Urothelium cell line (cell line): Measurements from ENCODE around the gene AK1.

Experiments used
- DNase-seq: peaks from one replicate; pipeline ENCODE4 v3.0.0; 2011; ENCODE audit warnings: low spot score, mixed read lengths
- FAIRE-seq: peaks from 2 replicates; lab custom pipeline; 2011; peaks lifted over from hg19 to GRCh38; lab: Jason Lieb, UNC

The AK1 gene

DNA sequence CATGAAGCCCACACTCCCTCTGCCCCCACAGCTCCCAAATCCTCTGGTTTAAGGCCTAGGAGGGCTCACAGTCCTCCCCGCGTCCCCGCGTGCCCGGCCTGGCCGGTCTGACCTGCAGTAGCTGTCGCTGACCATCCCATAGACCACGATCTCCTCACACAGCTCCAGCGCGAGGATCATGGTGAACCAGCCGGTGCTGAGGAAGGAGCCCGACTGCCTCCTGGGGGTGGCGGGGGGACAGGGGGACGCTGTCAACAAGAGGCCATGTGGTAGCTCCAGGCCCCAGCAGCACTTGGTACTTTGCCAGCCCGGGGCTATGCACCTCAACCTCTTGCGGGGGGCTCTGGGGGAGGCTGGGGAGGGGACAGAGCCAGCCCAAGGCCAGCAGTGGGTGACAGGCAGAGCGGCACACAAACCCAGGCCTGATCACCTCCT, 32.4 kb upstream of the AK1 start:
- no peak for FAIRE-seq
- no peak for DNase-seq

DNA sequence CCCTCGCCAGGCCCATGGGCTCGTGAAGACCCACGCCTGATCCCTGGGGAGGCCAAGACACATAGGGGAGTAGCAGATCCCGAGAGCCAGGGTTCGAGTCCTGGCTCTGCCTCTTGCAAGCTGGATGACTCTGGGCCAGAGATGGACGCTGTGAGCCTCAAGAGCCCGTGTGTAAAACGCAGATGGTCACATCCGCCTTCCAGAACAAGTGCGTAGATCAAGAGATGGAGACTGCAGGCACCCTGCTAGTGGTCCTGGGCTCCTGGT, 31.1 kb upstream of the AK1 start:
- DNase-seq = no peak
- FAIRE-seq = no peak

DNA sequence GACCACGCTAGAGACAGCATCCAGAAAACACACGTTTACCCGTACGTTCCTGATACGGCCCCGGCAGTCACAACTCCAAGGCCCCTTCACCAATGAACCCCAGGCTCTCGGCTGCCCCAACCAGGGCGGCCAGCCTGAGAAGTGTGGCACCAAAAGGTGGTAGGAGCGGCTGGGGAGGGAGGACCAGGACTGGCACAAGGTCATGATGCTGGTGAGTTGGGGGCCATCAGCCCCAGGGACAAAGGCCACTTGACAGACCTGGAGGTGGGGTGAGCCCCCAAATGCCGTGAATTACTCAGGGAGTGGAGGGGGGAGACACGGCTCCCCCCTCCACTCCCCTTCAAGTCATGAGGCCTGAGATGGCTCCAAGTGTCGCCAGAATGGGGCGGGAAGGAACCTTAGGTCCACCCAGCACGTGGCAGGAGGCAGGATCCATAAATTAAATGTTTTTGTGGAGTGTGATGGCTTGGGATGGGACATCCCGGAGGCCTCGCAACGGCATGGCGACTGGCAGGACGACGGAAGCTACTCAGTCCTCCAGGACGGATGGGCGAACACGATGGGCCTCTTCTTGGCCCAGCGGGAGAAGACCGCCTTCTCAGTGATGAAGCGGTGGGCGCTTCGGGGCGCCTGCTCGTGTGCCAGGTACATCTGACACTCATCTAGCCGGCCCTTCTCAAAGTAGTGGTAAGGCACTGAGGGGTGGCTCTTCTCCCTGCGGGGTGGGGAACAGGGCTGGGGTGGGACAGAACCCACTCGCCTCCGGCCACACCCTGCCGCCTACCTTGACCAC, 30.6 kb upstream of the AK1 start:
- no peak for FAIRE-seq

DNA sequence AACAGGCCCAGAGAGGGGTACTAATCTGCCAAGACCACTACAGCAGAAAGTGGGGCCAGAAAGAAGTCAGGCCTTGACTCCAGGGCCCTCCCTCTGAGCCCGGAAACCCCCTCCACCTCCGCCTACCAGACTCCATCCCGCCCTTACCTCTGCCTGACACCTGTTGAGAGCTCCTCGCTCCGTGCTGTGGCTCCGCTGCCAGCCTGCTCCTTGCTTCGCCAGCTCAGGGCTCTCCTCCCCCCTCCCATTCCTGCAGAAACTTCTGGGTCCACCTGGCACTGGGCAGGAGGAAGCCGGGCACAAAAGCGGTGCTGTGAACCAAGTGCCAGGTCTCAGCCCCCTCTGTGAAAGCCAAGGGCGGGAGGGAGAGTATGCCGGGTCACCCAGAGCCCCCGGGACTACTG, 28.3 kb upstream of the AK1 start:
- FAIRE-seq (no peak), DNase-seq (no peak)

More for the DNA sequence above, 30.6 kb upstream of the AK1 start:
- no peak for DNase-seq

DNA sequence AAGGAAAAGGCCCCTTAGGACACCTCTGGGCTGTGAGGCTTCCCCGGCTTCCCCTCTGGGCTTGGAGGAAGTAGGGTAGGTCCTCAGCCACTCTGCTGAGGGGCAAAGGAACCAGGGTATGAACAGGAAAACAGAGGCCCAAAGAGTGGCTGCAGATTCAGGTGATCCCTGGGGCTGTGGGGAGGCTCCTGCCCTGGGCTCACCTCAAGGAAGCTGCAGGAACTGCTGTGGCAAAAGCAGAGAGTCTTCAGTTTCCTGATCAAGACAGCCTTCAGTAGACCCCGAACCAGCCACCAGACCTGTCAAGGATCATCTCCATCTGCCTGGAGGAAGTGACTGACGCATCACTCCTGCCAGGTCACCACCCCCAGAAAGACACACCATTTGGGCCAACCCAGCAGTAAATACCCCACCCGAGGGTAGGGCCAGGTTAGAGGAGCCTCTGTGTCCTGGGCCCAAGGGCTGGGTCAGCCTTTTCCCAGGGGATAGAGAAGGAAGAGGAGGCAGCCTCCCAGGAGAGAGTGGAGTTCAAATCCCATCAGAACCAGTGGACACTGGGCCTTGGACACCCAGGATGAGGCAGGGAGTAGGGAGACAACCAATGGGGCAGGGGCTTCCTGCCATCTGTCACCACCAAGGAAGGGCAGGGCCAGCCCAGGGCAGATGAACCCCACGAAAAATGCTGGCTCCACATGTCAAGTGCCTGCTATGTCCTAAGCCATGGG, 27.7 kb upstream of the AK1 start:
- DNase-seq (no peak), FAIRE-seq (no peak)

DNA sequence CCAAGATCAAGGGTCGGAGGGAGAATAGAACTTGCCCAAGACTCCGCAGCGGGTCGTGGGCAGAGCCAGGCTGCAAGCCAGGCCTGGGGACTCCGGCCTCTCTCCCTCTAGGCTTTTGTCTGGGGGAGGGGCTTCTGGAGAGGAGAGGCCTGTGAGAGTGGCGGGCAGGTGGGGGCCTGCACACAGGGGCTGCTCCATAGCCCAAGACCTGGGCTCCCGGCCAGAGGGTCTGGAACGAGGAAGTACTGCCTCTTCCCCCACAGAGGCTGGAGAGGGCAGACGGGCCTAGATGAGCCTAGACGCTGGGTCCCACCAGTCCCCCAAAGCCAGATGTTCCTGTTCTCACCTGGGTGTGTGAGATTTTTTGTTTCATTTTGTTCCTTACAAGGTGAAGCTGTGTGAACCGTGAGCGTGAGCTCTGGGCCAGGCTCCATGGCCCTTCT, 27.1 kb upstream of the AK1 start:
- FAIRE-seq = no peak

DNA sequence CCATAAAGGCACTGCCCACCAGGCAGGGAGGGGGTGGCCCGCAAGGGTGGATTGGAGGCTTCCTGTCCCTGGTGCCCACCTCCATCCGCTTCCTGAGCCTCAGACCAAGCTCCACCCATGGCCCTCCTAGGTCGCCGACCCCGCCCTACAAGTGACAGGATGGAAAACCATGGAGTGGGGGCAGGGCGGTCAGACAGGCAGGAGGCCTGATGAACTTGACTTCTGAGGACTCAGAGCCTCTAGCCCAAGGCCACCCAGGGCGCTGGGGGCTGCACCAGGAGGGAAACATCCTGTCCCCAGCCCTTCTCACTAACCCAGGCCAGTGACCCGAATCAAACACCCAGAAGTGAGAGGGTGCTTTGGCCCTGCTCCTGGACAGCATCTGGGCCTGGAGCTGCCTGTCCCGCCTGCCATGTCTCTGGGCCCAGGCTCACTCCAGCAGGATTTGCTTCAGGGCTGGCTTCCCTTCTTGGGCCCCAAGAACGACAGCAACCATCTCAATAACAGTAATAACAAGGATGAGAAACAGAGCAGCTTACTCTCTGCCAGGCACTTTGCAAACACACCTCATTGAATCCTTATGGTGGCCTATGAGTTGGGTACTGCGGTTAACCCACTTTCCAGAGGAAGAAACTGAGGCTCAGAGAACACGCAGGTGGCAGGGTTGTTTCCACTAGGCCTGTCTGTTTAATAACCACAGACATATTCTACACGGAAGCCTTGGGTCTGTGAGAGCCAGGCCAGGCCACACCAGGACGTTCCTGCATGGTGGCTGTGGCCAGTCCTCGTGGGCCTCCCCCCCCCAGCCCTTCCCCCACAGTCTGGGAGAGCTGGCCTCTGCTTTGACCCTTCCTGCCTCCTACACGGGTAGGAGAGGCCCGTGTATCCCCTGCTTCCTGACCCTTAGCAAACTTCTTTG, 26.3 kb upstream of the AK1 start:
- FAIRE-seq = no peak

More for the DNA sequence above, 27.1 kb upstream of the AK1 start:
- no peak for DNase-seq

DNA sequence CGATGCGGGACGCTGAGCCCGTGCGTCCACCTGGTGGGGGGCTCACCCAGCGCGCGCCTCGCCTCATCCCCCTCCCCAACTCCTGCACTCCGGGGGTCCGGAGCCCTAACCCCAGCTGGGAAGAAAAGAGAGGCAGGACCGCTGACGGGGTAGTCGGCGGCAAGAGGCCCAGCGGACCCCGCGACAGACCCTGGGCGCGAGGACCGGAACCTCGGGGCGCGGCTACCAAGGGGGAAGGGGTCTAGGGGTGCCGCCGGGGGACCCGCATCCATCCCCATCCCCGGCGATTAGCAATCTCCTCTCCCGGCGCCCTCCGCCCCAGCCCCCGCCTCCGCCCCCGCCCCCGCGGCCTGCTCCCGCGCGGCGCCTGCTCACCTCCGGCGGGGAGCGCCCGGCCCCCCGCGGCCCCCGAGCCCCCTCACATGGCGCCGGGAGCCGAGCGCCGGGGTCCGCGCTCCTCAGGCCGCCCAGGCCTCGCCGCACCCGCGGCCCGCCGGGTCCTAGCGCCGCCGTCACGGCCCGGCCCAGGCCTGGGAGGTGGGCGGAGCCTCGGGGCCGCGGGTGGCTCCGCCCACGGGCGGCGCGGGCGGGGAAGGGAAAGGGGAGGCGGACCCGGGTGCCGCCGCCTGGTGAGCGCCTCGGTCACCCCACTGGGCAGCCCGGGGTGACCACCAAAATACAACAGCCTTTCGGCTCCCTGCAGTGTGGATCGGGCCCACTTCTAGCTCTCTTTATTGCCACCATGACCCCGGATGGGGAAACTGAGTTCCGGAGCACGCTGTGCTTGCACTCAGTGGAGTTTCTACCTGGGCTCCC, 21.9 kb upstream of the AK1 start, which contains the start of gene ST6GALNAC6:
ST6GALNAC6 (minus strand) TSS at position 476 of the 816 bp plus-strand sequence. CDS start 1,622 bp downstream, outside the sequence.
- DNase-seq (peak; percentile 94), FAIRE-seq (no peak)

More for the DNA sequence above, 26.3 kb upstream of the AK1 start:
- DNase-seq = no peak

DNA sequence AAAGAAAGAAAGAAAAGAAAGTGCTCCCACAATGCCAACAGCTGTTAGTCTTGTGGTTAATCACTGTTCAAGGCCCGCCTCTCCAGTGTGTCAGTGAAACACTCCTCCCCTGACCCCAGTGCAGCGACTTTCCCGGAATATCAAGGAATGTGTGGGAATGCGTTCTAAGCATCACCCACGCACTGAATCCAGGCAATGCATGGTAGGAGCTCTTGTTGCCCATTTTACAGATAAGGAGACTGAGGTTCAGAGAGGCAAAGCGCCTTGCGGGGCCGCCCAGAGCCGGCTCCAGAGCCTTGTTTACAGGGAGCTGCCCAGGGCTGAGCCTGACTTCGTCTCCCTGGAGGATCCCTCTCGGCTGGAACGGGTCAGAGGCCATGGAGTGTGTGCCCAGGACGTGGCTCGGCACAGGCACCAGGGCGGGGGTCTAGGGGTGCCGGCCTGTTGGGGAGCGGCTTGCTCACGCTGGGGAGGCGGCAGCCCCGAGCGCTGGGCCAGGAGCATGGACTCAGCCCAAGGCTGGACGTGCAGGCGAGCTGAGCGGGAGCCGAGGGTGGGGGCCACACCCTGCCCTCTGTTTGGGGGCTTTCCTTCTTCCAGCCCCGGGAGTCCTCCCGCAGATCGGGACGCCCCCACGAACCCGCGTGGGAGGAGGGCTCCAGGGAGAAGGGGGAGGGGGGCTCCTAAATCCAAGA, 21.1 kb upstream of the AK1 start:
- DNase-seq (peak; percentile 46), FAIRE-seq (no peak)

DNA sequence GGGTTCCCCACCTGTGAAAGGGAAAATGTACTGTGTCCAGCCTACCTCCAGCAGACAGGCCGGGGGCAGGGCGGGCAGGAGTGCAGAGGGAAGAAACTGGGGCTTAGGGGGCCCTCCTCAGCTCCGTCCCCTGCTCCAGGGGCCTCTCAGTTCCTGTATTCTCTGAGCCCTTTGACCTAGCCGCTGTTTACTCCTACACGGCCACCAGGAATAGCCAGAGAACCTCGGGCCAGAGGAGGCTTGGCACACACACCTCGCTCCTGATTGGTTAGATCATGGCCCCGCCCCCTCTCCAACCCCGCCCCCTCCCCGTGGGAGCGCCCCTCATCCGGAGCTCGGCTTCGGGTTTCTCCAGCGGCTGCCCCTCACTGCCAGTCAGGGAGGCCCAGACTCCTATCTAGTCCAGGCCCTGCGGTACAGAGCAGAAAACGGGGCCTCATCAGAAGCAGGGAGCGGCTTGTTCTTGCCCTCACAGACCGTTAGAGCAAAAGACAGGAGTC, 19.8 kb upstream of the AK1 start:
- no peak for FAIRE-seq
- DNase-seq = peak; percentile 41

DNA sequence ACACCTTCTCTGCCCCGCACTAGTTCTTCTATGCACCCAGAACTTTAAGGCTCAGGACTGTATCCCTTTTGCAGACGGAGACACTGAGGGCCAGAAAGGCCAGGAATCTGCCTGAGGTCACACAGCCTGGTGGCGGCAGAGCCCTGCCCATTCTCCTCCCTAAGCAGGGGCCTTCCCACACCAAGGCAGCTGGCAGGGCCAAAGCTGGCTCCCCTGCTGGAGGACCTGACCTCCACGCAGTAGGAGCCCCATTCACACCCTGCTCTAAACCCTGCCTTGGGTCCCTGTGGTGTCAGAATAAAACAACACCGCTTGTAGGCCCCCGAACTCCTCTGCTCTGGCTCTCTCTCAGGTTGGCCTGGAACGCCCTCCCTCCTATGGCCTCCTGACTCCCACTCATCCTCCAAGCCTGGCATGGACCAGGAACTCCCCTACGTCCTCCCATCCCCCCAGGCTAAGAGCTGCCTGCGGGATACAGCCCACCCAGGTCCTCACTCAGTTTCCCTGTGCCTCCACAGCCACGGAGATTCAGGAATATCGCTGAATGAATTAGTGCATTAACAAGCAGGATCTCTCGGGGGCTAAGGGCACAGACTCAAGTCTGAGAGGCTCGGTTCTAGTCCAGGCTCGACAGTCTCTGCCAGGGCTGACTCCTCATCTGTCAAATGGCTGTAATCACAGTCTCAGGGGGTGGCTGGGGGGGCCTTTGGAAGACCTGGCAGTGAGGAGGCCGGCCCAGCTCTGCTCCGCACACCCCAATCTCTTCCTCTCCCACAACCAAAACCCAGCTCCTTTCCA, 19.1 kb upstream of the AK1 start:
- no peak for FAIRE-seq
- no peak for DNase-seq

DNA sequence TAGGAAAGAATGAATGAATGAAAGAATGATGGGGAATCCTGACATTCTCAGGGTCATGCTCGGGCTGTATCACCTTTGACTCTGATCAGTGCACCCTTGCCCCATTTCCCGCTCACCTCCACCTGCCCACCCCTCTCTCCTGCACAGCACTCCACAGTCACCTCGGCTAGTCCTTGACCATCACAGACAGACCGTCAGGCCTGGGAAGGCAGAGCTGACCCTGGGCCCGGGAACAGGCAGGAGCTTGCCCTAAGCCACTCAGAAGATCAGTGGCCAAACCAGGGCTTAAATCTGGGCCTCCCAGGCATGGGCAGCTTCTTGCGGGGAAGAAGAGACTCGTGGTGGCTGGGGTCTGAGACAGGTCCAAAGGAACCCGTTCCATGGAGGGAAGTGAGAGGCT, 18.3 kb upstream of the AK1 start:
- DNase-seq (no peak), FAIRE-seq (no peak)

DNA sequence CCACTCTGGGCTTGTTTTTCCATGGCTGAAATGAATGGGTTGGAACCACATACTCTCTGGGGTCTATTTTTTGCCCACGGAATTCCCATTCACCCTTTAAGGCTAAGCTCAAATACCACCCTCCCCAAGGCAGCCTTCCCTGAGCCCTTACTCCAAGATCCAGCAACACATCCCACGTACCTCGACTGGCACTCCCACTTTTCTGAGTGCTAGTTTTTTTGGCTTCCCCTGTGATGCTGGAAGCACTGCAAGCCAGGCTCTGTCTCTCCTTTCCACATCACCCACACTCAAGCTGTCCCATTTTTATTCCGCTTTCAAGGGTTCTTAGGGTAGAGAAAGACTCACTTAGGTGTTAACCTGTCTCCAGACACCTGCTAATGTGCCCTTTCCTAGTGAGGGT, 15.9 kb upstream of the AK1 start:
- FAIRE-seq (no peak), DNase-seq (no peak)

DNA sequence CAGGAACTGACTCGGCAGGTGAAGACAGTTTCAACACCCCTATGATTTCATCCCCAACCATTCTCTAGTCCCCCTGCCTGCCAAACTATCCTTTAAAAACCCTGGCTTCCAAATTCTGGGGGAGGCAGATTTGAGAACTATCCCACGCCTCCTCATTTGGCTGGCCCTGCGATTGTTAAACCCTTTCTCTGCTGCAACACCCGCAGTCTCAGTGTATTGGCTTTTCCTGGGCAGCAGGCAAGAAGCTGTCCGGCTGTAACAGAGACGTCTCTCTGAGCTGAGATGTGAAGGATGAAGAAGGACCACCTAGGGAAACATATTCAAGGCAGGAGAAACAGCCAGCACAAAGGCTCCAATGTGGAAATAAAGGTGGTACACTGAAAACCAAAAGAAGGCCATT, 15.4 kb upstream of the AK1 start:
- FAIRE-seq = no peak

DNA sequence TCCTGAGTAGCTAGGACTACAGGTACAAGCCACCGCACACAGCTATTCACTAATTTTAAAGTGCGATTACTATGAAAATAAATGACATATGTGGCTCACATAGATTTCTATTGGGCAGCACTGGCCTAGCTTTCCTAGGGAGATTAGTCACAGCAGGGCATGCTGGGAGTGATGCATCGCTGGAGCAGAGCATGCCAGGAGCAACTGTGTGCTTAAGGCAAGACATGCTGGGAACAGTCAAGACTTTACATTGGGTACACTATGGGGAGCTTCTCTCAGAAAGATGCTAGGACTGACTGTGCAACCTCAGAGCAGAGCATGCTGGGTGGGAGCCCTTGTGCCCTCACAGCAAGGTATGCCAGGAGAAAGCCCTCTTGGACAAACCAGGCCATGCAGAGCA, 12.6 kb upstream of the AK1 start:
- FAIRE-seq (no peak), DNase-seq (no peak)

More for the DNA sequence above, 15.4 kb upstream of the AK1 start:
- DNase-seq = no peak

DNA sequence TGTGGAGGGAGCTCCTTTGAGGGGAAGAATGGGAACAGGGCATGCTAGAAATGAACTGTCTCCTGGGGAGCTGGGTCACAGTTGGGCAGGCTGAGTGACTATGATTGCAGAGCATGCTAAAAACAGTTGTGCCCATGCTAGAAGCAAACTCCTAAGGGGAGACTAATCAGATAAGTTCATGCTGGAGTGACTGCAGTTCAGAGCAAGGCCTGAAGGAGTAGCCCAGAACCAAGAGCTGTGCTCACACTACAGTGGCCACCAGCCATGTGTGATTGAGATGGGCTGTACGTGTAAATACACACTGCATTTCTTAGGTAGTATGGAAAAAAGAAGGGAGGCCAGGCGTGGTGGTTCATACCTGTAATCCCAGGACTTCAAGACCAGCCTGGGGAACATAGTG, 10.3 kb upstream of the AK1 start:
- no peak for DNase-seq
- FAIRE-seq = no peak

DNA sequence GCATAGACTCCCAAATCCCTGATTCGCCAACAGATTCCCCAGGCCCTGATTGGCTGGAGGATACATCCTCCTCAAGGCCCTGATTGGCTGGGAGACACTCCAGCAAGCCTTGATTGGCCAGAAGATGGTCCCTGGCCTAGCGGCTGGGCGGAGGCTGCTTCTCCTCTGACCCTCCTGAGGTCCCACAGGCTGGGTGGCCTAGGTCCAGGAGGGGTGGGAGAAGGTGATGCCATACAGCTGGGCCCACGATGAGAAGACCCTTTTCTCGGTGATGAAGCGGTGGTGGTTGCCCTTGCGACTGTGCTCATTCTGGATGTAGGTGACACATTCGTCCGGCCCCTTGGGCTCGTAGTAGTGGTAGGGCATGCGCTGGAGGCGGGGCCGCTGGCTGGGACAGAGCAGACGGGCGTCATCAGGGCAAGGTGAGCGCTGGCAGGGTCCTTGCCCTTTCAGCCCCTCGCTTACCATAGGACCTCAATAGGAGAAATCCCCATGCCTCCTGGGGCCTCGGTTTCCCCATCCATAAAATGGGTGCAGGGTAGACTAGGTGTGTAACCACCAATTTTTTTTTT, 9.0 kb upstream of the AK1 start:
- DNase-seq = no peak
- FAIRE-seq = no peak

DNA sequence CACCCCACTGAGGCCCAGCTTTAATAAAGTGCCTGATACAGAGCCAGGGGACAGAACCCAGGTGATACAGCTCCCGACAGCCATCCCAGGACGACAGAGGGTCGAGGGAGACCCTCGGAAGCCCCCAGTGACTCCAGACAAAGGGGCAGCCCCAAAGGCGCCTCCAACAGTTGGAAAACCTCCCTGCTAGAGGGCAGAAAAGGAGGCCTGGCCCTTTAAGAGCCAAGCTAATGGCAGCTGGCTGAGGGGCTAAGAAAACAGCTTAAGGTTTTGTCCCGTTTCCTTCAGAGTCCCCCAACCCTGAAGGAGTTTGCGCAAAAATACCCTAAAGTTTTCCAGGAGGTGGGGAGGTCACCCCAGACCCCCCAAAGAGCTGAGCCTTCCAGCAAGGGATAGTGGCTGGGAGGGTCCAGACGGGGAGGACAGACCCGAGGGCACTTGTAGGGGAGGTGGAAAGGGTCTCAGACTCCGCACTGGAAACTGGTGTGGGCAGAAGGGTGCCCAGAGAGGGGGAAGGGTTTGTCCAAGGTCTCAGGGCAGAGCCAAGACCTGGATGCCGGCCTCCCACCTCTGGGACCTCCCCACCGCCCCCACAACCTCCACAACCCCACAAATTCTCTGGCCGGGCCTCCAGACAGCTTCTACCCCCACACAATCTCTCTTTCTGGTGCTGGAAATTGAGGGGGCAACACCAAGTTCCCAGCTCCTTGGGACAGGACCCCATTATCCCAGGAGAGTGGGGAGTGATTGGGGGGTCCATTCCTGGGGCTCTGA, 8.2 kb upstream of the AK1 start:
- FAIRE-seq (no peak), DNase-seq (no peak)
